Esophagus muscularis mucosa (tissue), 4 donors: ENCODE results near the gene MLLT3. TPM values are rescaled to one million over a fixed set of nuclear protein-coding genes. Genes with fewer than 3 reads are reported as not detected.

Source experiments
- small RNA-seq, 3 donors: library from RNA; depleted of rRNA; stranded (forward); fragments of <200 nt; gene quantifications; one replicate each; pipeline ENCODE3, GENCODE V24; 2016
- total RNA-seq, 4 donors: library from RNA; depleted of rRNA; stranded (reverse); fragments of >200 nt; gene quantifications; one replicate each; pipeline versions ENCODE4 v1.1.0 to v1.2.1, GENCODE V29; 2016

The MLLT3 gene
- total RNA-seq, 4 donors from 2014 or later: 14.1 to 30.7 (median 18.0) TPM

Small RNA genes lying within 50 kb of the gene (small RNA-seq; reads per million reads assigned to genes)
- gene MIR4473: 0 to 0.37 (median 0) reads per million in 3 donors
- 0 reads per million in 3 donors for gene MIR4474
- 0 reads per million in 3 donors for gene RNU4-26P

Other genes with a start within 250 kb of the MLLT3 start
- gene FOCAD, start 61.8 kb upstream of the MLLT3 start, total RNA-seq: 10 to 100 TPM; 17.6 to 27.2 (median 20.1) TPM